ENCODE data around the gene MMP17. TPM values are rescaled to one million over a fixed set of nuclear protein-coding genes. Genes with fewer than 3 reads are reported as not detected.
A peak's percentile ranks its signal among the peaks of the same experiment; 100 is the strongest.

The MMP17 gene
- total RNA-seq, 2 donors from 2014 or later, result not detected

DNA sequence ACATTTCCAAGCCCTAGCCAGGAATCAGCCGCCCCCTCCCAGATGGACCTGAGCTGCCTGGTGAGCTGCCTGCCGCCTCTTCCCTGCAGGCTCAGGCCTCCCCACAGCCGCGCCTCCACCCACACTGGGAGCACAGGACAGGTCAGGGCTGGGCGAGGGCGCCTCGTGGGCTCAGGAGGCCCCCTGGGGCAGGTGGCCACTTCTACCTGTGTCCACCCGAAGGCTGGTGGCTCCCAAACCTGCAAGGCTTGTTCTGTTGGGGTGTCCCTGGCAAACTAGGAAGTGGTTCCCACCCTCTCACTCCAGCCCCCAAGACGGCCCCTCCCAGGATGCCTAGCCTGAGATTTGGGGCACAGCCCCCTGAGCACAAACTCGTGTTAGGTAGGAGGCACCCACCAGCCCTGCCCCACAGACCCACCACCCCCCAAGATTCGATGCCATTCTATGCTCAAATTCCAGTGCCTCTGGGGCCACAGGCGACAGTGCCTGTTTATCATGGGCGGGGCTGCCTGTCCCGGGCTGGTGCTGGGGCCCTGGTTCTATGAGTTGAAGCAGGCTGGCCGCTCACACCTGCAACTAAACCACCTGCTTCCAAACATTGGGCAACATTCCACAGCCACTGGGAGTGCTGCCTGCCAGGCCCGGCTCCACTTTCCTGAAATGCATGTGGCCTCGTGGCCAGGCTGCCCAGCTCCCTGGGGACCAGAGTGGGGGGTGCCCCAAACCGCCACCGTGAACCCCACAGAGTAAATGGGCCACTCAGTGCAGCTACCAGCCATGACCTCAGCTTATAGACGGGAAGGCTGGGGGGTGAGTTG lies 6.8 kb downstream of the MMP17 start:
- Mint-ChIP-seq H3K36me3 (no peaks in the 10 kb centered on the region), H3K27ac (no peak overlapping the region), H3K9me3 (no peaks in the 10 kb centered on the region)
- no peak for ATAC-seq
- no peak for DNase-seq (ENCODE audit: low spot score in 2 of 2)

DNA sequence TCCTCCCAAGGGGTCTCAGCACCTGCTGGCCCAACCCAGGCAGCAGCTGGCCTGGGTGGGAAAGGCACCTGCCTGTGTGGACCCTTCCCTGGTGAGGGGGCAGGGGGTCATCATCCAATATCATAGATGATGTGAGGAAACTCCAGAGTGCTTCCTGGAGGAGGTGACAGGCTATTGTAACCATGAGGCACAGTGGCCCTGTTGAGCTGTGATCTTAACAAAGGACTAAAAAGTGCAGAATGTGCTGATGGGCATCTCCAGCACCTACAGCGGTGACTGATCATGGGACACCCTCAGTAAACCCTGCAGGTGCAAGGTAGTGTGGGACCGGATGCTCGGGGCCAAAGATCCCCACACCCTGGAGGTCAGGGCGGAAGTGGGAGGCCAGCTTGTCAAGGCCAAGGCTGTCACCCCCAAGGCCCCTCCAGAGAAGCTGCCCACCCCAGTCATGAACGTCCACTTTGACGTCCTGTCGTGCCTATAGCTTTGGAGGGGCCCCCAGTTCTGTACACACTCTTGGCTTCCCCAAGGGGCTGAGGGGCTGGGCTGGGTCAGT lies 7.5 kb downstream of the MMP17 start:
- H3K27ac Mint-ChIP-seq, result no peak overlapping the region
- no peak for DNase-seq (ENCODE audit: low spot score in 2 of 2)

DNA sequence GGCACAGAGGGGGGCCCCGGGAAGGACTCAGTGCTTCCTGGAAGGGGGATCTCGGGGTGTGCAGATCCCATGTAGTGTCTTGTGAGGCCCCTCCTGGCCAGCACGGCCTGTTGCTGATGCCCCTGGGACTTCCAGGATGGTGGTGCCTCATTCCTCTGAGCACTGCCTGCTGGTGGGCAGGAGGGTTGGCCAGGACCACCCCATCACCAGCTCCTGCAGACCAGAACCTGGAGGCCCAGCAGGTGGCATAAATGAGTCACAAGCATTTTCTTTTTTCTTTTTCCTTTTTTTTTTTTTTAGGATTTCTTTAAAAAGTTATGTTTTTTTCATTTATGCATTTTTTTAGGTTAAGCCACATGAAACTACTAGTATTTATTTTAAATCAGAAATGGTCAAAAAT lies 8.0 kb downstream of the MMP17 start:
- Mint-ChIP-seq H3K9me3 (no peaks in the 10 kb centered on the region), H3K36me3 (no peaks in the 10 kb centered on the region), H3K27ac (no peak overlapping the region)
- no peak for ATAC-seq
- no peak for DNase-seq (ENCODE audit: low spot score in 2 of 2)

More for the DNA sequence above, 7.5 kb downstream of the MMP17 start:
- Mint-ChIP-seq H3K36me3 (no peaks in the 10 kb centered on the region), H3K9me3 (no peaks in the 10 kb centered on the region)
- no peak for ATAC-seq

DNA sequence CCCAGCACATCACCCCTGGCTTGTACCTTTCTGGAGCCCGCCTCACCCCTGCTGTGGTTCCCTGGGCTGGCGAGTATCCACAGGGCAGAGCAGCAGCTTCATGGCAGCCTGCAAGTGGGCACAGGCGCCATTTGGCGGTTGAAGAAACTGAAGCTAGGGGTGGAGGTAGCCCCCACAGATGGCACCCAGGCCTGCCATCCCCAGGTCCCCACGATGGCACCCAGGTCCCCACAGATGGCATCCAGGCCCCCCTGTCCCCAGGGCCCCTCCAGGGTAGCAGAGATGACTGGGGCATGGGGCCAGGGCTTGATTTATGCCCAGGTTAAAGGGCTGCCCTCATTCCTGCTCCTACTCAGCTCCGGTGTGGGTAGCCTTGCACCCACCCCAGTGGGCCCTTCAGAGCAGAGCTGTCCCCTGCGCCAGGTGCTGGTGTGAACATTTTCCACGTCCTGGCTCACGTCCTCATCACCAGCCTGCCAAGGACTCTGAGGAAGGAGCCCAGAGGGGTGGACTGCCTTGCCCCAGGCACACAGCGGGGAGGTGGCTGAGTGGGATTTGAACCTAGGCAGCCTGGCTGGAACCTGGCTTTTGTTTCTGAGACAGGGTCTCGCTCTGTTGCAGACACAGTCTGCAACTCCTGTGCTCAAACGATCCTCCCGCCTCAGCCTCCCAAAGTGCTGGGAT lies 8.7 kb downstream of the MMP17 start:
- H3K36me3 Mint-ChIP-seq, result no peaks in the 10 kb centered on the region
- H3K27ac Mint-ChIP-seq, result no peak overlapping the region
- no peaks in the 10 kb centered on the region for H3K9me3 Mint-ChIP-seq

DNA sequence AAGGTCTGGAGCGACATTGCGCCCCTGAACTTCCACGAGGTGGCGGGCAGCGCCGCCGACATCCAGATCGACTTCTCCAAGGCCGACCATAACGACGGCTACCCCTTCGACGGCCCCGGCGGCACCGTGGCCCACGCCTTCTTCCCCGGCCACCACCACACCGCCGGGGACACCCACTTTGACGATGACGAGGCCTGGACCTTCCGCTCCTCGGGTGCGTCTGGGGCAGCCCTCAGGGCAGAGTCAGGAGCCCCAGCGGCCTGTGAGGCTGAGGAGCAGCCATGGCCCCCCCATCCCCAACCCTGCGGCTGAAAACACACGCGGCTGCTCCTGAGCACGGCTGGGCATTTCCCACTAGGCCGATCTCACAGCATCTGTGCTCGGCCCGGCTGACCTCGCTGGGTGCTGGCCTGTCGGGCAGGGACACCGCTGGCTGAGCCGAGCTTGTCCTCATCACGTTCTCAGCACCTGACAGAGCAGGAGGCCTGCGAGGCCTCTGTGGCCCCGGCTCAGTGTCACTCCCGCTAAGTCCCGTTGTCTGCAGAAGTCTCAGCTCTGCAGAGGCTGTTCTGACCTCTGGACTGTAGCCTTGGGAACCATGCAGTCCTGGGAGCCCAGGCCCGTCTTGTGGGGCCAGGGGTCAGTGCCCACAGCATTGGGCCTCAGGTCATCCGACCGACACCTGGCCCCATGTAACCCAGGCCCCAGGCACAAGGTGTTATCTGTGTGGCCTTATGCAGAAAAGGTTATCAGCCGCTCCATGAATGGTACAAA lies 12.6 kb downstream of the MMP17 start:
- Mint-ChIP-seq H3K9me3 (no peaks in the 10 kb centered on the region), H3K27ac (no peak overlapping the region), H3K36me3 (no peaks in the 10 kb centered on the region)
- ATAC-seq, result no peak
- no peak for DNase-seq (ENCODE audit: low spot score in 2 of 2)

More for the DNA sequence above, 8.7 kb downstream of the MMP17 start:
- ATAC-seq (no peak), DNase-seq (ENCODE audit: low spot score in 2 of 2) (no peak)

DNA sequence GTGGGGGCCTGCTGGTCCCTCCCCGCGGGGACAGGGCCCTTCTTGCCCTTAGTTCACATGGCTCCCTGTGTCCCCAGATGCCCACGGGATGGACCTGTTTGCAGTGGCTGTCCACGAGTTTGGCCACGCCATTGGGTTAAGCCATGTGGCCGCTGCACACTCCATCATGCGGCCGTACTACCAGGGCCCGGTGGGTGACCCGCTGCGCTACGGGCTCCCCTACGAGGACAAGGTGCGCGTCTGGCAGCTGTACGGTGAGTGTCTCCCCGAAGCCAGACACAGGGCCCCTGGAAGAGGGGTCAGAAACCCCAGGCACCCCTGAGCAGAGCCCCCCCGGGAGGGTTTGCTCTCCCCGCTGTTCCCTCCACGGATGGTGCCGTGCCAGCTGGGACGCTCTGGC lies 13.4 kb downstream of the MMP17 start:
- no peak overlapping the region for H3K27ac Mint-ChIP-seq
- H3K36me3 Mint-ChIP-seq, result no peaks in the 10 kb centered on the region
- no peaks in the 10 kb centered on the region for H3K9me3 Mint-ChIP-seq
- DNase-seq (ENCODE audit: low spot score in 2 of 2), result no peak
- no peak for ATAC-seq

DNA sequence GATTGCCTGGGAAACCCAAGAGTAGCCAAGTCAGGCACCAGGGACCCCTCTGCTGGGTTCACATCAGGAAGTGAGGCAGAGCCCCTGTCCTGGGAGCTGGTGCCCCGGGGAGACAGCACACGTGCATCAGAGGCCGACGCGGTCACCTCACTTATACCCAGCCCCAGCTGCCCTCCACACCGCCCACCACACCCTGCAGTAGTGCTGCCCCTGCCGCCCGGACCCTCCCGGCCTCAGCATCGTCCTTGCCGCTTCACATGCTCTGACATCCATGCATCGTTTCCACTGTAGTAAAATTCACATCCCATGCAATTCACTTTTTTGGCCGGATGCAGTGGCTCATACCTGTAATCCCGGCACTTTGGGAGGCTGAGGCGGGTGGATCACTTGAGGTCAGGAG lies 14.0 kb downstream of the MMP17 start:
- Mint-ChIP-seq H3K9me3 (no peaks in the 10 kb centered on the region), H3K36me3 (no peaks in the 10 kb centered on the region)
- ATAC-seq, result no peak

DNA sequence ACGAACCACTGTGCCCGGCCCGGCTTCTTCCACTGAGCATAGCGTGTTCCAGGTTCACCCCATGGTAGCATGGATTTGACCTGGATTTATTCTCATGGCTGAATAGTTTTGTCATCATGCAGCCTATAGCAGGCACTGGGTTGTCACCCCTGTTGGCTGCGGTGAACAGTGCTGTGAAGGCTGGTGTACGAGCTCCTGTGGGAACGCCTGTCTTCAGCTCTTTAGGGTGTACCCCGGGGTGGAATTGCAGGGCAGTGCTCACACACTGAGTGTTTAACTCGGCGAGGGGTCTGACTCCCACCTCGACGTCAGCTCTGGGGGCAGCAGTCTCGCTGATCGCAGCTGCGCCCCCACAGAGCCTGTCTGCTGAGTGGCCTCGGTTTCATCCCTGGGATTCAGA lies 15.3 kb downstream of the MMP17 start:
- DNase-seq (ENCODE audit: low spot score in 2 of 2), result no peak
- Mint-ChIP-seq H3K27ac (no peak overlapping the region), H3K9me3 (no peaks in the 10 kb centered on the region), H3K36me3 (no peaks in the 10 kb centered on the region)
- no peak for ATAC-seq

More for the DNA sequence above, 14.0 kb downstream of the MMP17 start:
- DNase-seq (ENCODE audit: low spot score in 2 of 2), result no peak
- no peak overlapping the region for H3K27ac Mint-ChIP-seq

DNA sequence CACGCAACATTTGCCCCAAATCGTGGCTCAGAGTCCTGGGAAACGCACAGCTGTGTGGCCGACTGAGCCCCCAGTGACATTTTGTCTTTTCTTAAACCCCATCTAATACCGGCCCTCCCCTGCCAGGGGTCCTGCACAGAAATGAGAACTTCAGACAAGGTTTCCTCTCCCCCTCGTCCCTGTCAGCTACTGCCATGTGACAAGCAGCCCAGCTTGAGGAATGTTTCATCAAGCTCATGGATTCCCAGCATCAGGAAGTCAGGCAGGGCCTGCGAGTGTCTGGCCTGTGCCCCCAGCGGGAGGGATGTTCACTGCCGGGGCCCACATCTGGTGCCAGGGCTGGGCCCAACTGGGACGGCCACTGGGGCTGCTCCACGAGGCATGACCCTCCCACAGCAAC lies 15.9 kb downstream of the MMP17 start:
- DNase-seq (ENCODE audit: low spot score in 2 of 2) (no peak), ATAC-seq (no peak)
- Mint-ChIP-seq H3K27ac (no peak overlapping the region), H3K9me3 (no peaks in the 10 kb centered on the region), H3K36me3 (no peaks in the 10 kb centered on the region)

DNA sequence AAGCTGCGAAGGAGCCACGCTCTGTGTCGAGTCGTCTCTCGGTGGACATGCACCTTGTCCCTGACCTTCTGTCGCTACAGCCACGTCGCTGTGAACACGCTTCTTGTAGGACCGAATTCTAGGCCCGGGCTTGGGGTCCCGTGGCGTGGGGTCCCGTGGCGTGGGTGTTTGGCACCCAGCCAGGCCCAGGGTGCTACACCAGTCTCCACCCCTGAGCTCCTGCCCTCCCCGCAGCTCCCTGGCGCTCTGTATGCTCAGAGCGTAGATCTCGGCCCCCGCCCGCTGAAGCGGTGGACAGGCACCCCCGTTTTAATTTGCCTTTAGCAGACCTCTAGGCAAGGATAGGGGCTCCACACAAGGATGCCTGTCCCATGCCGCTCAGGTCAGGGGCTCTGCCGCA lies 16.5 kb downstream of the MMP17 start:
- H3K9me3 Mint-ChIP-seq, result no peaks in the 10 kb centered on the region

DNA sequence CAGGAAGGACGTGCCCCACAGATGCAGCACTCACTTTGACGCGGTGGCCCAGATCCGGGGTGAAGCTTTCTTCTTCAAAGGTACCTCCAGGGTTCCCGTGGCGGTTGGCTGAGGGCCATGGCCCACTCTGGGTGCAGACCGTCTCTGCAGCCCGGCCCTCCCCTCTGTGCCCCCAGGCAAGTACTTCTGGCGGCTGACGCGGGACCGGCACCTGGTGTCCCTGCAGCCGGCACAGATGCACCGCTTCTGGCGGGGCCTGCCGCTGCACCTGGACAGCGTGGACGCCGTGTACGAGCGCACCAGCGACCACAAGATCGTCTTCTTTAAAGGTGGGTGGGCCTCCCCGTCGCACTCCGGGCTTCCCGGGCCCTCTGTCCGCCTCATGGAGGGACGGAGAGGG lies 16.9 kb downstream of the MMP17 start:
- DNase-seq (ENCODE audit: low spot score in 2 of 2), result no peak
- H3K27ac Mint-ChIP-seq, result no peak overlapping the region
- H3K36me3 Mint-ChIP-seq, result no peaks in the 10 kb centered on the region
- H3K9me3 Mint-ChIP-seq, result no peaks in the 10 kb centered on the region
- no peak for ATAC-seq

More for the DNA sequence above, 16.5 kb downstream of the MMP17 start:
- DNase-seq (ENCODE audit: low spot score in 2 of 2) (no peak), ATAC-seq (no peak)
- Mint-ChIP-seq H3K27ac (no peak overlapping the region), H3K36me3 (no peaks in the 10 kb centered on the region)

DNA sequence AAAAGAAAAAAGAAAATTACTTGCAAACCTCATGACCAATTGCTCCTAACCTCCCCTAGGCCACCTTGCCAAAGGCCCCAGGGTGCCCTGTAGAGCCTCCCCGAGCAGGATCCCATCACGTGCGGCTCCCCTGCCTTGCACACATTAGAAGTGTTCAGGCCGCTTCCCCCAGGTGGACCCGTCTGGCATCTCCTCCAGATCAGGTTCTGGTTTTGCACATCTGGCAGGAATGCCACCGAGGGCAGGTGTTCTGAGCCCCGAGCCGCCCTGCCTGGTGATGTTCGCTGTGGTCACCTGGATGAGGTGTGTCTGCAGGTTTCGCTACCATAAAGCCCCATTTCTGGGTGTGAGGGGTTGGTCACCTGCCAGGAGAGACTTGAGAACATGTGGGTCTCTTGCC lies 19.3 kb downstream of the MMP17 start:
- DNase-seq (ENCODE audit: low spot score in 2 of 2) (no peak), ATAC-seq (no peak)
- H3K9me3 Mint-ChIP-seq, result no peaks in the 10 kb centered on the region
- H3K36me3 Mint-ChIP-seq, result no peaks in the 10 kb centered on the region
- H3K27ac Mint-ChIP-seq, result no peak overlapping the region

DNA sequence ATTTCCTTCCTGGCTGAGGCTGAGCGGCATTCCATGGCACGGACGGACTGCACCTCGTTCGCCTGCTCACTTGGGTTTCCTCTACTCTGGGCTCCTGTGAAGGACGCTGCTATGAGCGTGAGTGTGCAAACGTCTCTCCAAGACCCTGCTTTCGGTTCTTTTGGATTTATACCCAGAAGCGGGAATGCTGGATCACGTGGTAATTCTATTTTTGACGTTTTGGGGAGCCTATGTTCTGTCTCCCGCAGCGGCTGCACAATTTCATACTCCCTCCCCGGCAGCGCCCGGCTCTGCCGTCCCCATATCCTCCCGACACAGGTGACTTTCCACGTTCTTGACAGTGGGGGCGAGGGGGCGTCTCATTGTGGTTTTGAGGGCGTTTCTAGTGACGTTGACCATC lies 20.6 kb downstream of the MMP17 start:
- no peak overlapping the region for H3K27ac Mint-ChIP-seq

DNA sequence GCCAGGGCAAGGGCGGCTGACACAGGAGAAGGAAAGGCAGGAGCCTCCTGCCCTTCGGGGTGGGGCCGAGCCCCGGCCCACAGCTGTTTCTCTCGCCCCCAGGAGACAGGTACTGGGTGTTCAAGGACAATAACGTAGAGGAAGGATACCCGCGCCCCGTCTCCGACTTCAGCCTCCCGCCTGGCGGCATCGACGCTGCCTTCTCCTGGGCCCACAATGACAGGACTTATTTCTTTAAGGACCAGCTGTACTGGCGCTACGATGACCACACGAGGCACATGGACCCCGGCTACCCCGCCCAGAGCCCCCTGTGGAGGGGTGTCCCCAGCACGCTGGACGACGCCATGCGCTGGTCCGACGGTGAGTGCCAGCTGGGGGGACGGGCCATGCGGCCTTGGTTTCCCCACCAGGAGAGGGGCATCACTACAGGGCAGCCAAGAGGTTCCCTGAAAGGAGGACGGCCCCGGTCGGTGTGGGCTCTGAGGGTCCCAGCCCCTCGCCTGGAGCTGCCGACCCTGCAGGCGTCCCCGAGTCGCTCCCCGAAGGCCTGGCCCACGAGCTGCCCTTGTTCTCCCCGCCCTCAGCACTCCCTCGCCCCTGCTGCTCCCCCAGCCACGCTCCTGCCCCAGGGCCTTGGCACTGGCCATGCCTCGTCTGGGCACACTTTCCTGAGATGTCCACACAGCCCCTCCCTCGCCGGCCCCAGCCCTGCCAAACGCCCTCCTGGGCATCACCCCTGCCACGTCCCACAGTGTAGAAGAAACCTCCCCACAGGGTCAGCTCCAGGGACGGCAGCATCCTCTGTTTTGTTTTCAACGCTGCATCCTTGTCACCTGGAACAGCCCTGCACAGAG lies 21.7 kb downstream of the MMP17 start:
- no peak overlapping the region for H3K27ac Mint-ChIP-seq
- H3K36me3 Mint-ChIP-seq, result no peaks in the 10 kb centered on the region
- H3K9me3 Mint-ChIP-seq, result no peaks in the 10 kb centered on the region
- no peak for DNase-seq (ENCODE audit: low spot score in 2 of 2)
- no peak for ATAC-seq

More for the DNA sequence above, 20.6 kb downstream of the MMP17 start:
- no peak for ATAC-seq
- Mint-ChIP-seq H3K36me3 (no peaks in the 10 kb centered on the region), H3K9me3 (no peaks in the 10 kb centered on the region)
- DNase-seq (ENCODE audit: low spot score in 2 of 2), result no peak

DNA sequence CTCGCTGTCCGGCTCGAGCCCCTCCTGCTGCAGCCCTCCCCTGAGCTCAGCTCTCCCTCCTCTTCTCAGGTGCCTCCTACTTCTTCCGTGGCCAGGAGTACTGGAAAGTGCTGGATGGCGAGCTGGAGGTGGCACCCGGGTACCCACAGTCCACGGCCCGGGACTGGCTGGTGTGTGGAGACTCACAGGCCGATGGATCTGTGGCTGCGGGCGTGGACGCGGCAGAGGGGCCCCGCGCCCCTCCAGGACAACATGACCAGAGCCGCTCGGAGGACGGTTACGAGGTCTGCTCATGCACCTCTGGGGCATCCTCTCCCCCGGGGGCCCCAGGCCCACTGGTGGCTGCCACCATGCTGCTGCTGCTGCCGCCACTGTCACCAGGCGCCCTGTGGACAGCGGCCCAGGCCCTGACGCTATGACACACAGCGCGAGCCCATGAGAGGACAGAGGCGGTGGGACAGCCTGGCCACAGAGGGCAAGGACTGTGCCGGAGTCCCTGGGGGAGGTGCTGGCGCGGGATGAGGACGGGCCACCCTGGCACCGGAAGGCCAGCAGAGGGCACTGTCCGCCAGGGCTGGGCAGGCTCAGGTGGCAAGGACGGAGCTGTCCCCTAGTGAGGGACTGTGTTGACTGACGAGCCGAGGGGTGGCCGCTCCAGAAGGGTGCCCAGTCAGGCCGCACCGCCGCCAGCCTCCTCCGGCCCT lies 22.8 kb downstream of the MMP17 start:
- no peaks in the 10 kb centered on the region for H3K9me3 Mint-ChIP-seq
- no peaks in the 10 kb centered on the region for H3K36me3 Mint-ChIP-seq
- no peak overlapping the region for H3K27ac Mint-ChIP-seq
- peak; percentile 65 to 82 for ATAC-seq
- peak in 1 of 2 donors; percentile 54 for DNase-seq (ENCODE audit: low spot score in 2 of 2)
